ENCODE measurements around the gene MUS81. TPM values are rescaled to one million over a fixed set of nuclear protein-coding genes. Genes with fewer than 3 reads are reported as not detected.

The MUS81 gene
- total and polyA plus RNA-seq, 10 of the 15 experiments (the other 5 are each of a cell fraction or from before 2014, with no cell fraction given): 11.8 to 76.1 (median 48.4) TPM

GRCh38 chr11:65857853-65858680 is 2.2 kb upstream of the MUS81 start, which contains the start of gene CFL1 (continued):
- TF ChIP-seq ZBTB40 (IDR thresholded peaks at IDR 0.05; ENCODE audit: borderline replicate concordance): peak; percentile 93
- no peak for TF ChIP-seq ATF3 (IDR thresholded peaks at IDR 0.05; ENCODE audit: borderline replicate concordance, extremely low read depth, low read depth, low read length)
- TF ChIP-seq, protein P1, sequence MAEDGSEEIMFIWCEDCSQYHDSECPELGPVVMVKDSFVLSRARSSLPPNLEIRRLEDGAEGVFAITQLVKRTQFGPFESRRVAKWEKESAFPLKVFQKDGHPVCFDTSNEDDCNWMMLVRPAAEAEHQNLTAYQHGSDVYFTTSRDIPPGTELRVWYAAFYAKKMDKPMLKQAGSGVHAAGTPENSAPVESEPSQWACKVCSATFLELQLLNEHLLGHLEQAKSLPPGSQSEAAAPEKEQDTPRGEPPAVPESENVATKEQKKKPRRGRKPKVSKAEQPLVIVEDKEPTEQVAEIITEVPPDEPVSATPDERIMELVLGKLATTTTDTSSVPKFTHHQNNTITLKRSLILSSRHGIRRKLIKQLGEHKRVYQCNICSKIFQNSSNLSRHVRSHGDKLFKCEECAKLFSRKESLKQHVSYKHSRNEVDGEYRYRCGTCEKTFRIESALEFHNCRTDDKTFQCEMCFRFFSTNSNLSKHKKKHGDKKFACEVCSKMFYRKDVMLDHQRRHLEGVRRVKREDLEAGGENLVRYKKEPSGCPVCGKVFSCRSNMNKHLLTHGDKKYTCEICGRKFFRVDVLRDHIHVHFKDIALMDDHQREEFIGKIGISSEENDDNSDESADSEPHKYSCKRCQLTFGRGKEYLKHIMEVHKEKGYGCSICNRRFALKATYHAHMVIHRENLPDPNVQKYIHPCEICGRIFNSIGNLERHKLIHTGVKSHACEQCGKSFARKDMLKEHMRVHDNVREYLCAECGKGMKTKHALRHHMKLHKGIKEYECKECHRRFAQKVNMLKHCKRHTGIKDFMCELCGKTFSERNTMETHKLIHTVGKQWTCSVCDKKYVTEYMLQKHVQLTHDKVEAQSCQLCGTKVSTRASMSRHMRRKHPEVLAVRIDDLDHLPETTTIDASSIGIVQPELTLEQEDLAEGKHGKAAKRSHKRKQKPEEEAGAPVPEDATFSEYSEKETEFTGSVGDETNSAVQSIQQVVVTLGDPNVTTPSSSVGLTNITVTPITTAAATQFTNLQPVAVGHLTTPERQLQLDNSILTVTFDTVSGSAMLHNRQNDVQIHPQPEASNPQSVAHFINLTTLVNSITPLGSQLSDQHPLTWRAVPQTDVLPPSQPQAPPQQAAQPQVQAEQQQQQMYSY (CRISPR knock-in tag; IDR thresholded peaks at IDR 0.05): no peak
- TF ChIP-seq NFXL1 (IDR thresholded peaks at IDR 0.05; ENCODE audit: borderline replicate concordance): 0 out of 2 replicates have a peak, but pooled peaks have one; percentile 60
- no peak for TF ChIP-seq RAD21 (IDR thresholded peaks at IDR 0.05; ENCODE audit: insufficient read depth, low read depth, low read length)
- no peak for TF ChIP-seq USF1 (IDR thresholded peaks at IDR 0.05; ENCODE audit: borderline replicate concordance, extremely low read length, insufficient read depth, low read depth, low read length)
- TF ChIP-seq, protein P2, sequence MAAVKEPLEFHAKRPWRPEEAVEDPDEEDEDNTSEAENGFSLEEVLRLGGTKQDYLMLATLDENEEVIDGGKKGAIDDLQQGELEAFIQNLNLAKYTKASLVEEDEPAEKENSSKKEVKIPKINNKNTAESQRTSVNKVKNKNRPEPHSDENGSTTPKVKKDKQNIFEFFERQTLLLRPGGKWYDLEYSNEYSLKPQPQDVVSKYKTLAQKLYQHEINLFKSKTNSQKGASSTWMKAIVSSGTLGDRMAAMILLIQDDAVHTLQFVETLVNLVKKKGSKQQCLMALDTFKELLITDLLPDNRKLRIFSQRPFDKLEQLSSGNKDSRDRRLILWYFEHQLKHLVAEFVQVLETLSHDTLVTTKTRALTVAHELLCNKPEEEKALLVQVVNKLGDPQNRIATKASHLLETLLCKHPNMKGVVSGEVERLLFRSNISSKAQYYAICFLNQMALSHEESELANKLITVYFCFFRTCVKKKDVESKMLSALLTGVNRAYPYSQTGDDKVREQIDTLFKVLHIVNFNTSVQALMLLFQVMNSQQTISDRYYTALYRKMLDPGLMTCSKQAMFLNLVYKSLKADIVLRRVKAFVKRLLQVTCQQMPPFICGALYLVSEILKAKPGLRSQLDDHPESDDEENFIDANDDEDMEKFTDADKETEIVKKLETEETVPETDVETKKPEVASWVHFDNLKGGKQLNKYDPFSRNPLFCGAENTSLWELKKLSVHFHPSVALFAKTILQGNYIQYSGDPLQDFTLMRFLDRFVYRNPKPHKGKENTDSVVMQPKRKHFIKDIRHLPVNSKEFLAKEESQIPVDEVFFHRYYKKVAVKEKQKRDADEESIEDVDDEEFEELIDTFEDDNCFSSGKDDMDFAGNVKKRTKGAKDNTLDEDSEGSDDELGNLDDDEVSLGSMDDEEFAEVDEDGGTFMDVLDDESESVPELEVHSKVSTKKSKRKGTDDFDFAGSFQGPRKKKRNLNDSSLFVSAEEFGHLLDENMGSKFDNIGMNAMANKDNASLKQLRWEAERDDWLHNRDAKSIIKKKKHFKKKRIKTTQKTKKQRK (IDR thresholded peaks at IDR 0.05; ENCODE audit: low read depth, low read length): no peak
- TF ChIP-seq RB1 (IDR thresholded peaks at IDR 0.05; ENCODE audit: borderline replicate concordance): peak; percentile 91; the same call in 1 of the 2 replicates
- TF ChIP-seq RELA (IDR thresholded peaks at IDR 0.05; ENCODE audit: borderline replicate concordance, partially characterized antibody): peak; percentile 85
- no peak for TF ChIP-seq MEF2B (IDR thresholded peaks at IDR 0.05; ENCODE audit: partially characterized antibody, poor library complexity, severe bottlenecking)
- TF ChIP-seq STAT1 (conservative IDR thresholded peaks at IDR 0.05): peak; percentile 90; the same call in 1 of the 2 replicates
- no peak for TF ChIP-seq SMAD1 (IDR thresholded peaks at IDR 0.05; ENCODE audit: low read depth, partially characterized antibody)
- TF ChIP-seq TCF12 (IDR thresholded peaks at IDR 0.05; ENCODE audit: low read depth, low read length): peak; percentile 79; the same call in 1 of the 2 replicates
- peak; percentile 84 for TF ChIP-seq ZNF207 (IDR thresholded peaks at IDR 0.05; ENCODE audit: borderline replicate concordance)
